Measurements from ENCODE around the gene WARS2.

Gene WARS2

GRCh38 chr1:119011706-119012105 lies 128.7 kb downstream of the WARS2 start:
- H3K4me3 ChIP-seq (ENCODE audit: insufficient read depth, low read depth, low read length): no peak overlapping the region
- 95% methylated on average over 3 of the region's 3 CpGs for WGBS, 2 experiments
- H3K36me3 ChIP-seq (ENCODE audit: control insufficient read depth, insufficient read depth, low read length): no peaks in the 10 kb centered on the region
- H3K27ac ChIP-seq (ENCODE audit: insufficient read depth, low read depth, low read length, poor library complexity, severe bottlenecking): no peak overlapping the region
- no peaks in the 10 kb centered on the region for H3K9me3 ChIP-seq (ENCODE audit: control insufficient read depth, low read length)
- peaks cover 5% of the 10 kb centered on the region for H3K4me1 ChIP-seq (ENCODE audit: control insufficient read depth, insufficient read depth, low read length)
- H3K27me3 ChIP-seq (ENCODE audit: control insufficient read depth, insufficient read depth, low read length, poor library complexity, severe bottlenecking): peaks cover 29% of the 10 kb centered on the region

GRCh38 chr1:119011116-119011515 lies 129.3 kb downstream of the WARS2 start:
- Histone ChIP-seq H3K9me3 (ENCODE audit: control insufficient read depth, low read length) (no peaks in the 10 kb centered on the region), H3K36me3 (ENCODE audit: control insufficient read depth, insufficient read depth, low read length) (no peaks in the 10 kb centered on the region), H3K27me3 (ENCODE audit: control insufficient read depth, insufficient read depth, low read length, poor library complexity, severe bottlenecking) (peaks cover 35% of the 10 kb centered on the region), H3K4me1 (ENCODE audit: control insufficient read depth, insufficient read depth, low read length) (peaks cover 5% of the 10 kb centered on the region), H3K4me3 (ENCODE audit: insufficient read depth, low read depth, low read length) (no peak overlapping the region), H3K27ac (ENCODE audit: insufficient read depth, low read depth, low read length, poor library complexity, severe bottlenecking) (no peak overlapping the region)
- WGBS, 2 experiments: 95 to 100% methylated on average over 2 of the region's 2 CpGs

GRCh38 chr1:119010201-119010600 lies 130.3 kb downstream of the WARS2 start:
- Histone ChIP-seq H3K27ac (ENCODE audit: insufficient read depth, low read depth, low read length, poor library complexity, severe bottlenecking) (no peak overlapping the region), H3K9me3 (ENCODE audit: control insufficient read depth, low read length) (no peaks in the 10 kb centered on the region), H3K4me1 (ENCODE audit: control insufficient read depth, insufficient read depth, low read length) (peaks cover 5% of the 10 kb centered on the region), H3K4me3 (ENCODE audit: insufficient read depth, low read depth, low read length) (no peak overlapping the region), H3K36me3 (ENCODE audit: control insufficient read depth, insufficient read depth, low read length) (no peaks in the 10 kb centered on the region), H3K27me3 (ENCODE audit: control insufficient read depth, insufficient read depth, low read length, poor library complexity, severe bottlenecking) (peaks cover 44% of the 10 kb centered on the region)
- 83 to 95% methylated on average over 1 of the region's 1 CpG for WGBS, 2 experiments

GRCh38 chr1:119009312-119009655 lies 131.2 kb downstream of the WARS2 start:
- peaks cover 53% of the 10 kb centered on the region for H3K27me3 ChIP-seq (ENCODE audit: control insufficient read depth, insufficient read depth, low read length, poor library complexity, severe bottlenecking)
- WGBS, 2 experiments: 21 to 26% methylated on average over 2 of the region's 2 CpGs
- no peak overlapping the region for H3K4me3 ChIP-seq (ENCODE audit: insufficient read depth, low read depth, low read length)
- no peaks in the 10 kb centered on the region for H3K9me3 ChIP-seq (ENCODE audit: control insufficient read depth, low read length)
- H3K36me3 ChIP-seq (ENCODE audit: control insufficient read depth, insufficient read depth, low read length): no peaks in the 10 kb centered on the region
- H3K4me1 ChIP-seq (ENCODE audit: control insufficient read depth, insufficient read depth, low read length): peaks cover 5% of the 10 kb centered on the region
- no peak overlapping the region for H3K27ac ChIP-seq (ENCODE audit: insufficient read depth, low read depth, low read length, poor library complexity, severe bottlenecking)

- 35 to 37% methylated on average over 22 of the region's 22 CpGs for WGBS, 2 experiments
- Histone ChIP-seq H3K27ac (ENCODE audit: insufficient read depth, low read depth, low read length, poor library complexity, severe bottlenecking) (no peak overlapping the region), H3K9me3 (ENCODE audit: control insufficient read depth, low read length) (no peaks in the 10 kb centered on the region)
Measured at GRCh38 chr1:119008483-119009311, 131.8 kb downstream of the WARS2 start.

GRCh38 chr1:119007670-119008482 lies 132.6 kb downstream of the WARS2 start:
- no peak overlapping the region for H3K27ac ChIP-seq (ENCODE audit: insufficient read depth, low read depth, low read length, poor library complexity, severe bottlenecking)
- H3K9me3 ChIP-seq (ENCODE audit: control insufficient read depth, low read length): no peaks in the 10 kb centered on the region
- H3K36me3 ChIP-seq (ENCODE audit: control insufficient read depth, insufficient read depth, low read length): no peaks in the 10 kb centered on the region
- WGBS, 2 experiments: 47 to 50% methylated on average over 61 of the region's 61 CpGs
- H3K27me3 ChIP-seq (ENCODE audit: control insufficient read depth, insufficient read depth, low read length, poor library complexity, severe bottlenecking): peaks cover 67% of the 10 kb centered on the region
- H3K4me3 ChIP-seq (ENCODE audit: insufficient read depth, low read depth, low read length): peak overlapping the region; percentile 14
- peaks cover 5% of the 10 kb centered on the region for H3K4me1 ChIP-seq (ENCODE audit: control insufficient read depth, insufficient read depth, low read length)

More at GRCh38 chr1:119008483-119009311, 131.8 kb downstream of the WARS2 start:
- Histone ChIP-seq H3K4me3 (ENCODE audit: insufficient read depth, low read depth, low read length) (peak overlapping the region; percentile 14), H3K36me3 (ENCODE audit: control insufficient read depth, insufficient read depth, low read length) (no peaks in the 10 kb centered on the region), H3K4me1 (ENCODE audit: control insufficient read depth, insufficient read depth, low read length) (peaks cover 5% of the 10 kb centered on the region), H3K27me3 (ENCODE audit: control insufficient read depth, insufficient read depth, low read length, poor library complexity, severe bottlenecking) (peaks cover 59% of the 10 kb centered on the region)

GRCh38 chr1:119007339-119007669 lies 133.1 kb downstream of the WARS2 start:
- H3K27me3 ChIP-seq (ENCODE audit: control insufficient read depth, insufficient read depth, low read length, poor library complexity, severe bottlenecking): peaks cover 73% of the 10 kb centered on the region
- no peaks in the 10 kb centered on the region for H3K9me3 ChIP-seq (ENCODE audit: control insufficient read depth, low read length)
- H3K36me3 ChIP-seq (ENCODE audit: control insufficient read depth, insufficient read depth, low read length): no peaks in the 10 kb centered on the region
- no peak overlapping the region for H3K27ac ChIP-seq (ENCODE audit: insufficient read depth, low read depth, low read length, poor library complexity, severe bottlenecking)
- no peak overlapping the region for H3K4me3 ChIP-seq (ENCODE audit: insufficient read depth, low read depth, low read length)
- 43 to 49% methylated on average over 22 of the region's 22 CpGs for WGBS, 2 experiments
- peaks cover 5% of the 10 kb centered on the region for H3K4me1 ChIP-seq (ENCODE audit: control insufficient read depth, insufficient read depth, low read length)

GRCh38 chr1:119006406-119007279 lies 133.8 kb downstream of the WARS2 start:
- no peak overlapping the region for H3K4me3 ChIP-seq (ENCODE audit: insufficient read depth, low read depth, low read length)

GRCh38 chr1:119005724-119006405 lies 134.6 kb downstream of the WARS2 start:
- Histone ChIP-seq H3K36me3 (ENCODE audit: control insufficient read depth, insufficient read depth, low read length) (no peaks in the 10 kb centered on the region), H3K4me3 (ENCODE audit: insufficient read depth, low read depth, low read length) (no peak overlapping the region)
- 55% methylated on average over 17 of the region's 17 CpGs for WGBS, 2 experiments

More at GRCh38 chr1:119006406-119007279, 133.8 kb downstream of the WARS2 start:
- Histone ChIP-seq H3K4me1 (ENCODE audit: control insufficient read depth, insufficient read depth, low read length) (peaks cover 5% of the 10 kb centered on the region), H3K36me3 (ENCODE audit: control insufficient read depth, insufficient read depth, low read length) (no peaks in the 10 kb centered on the region), H3K27ac (ENCODE audit: insufficient read depth, low read depth, low read length, poor library complexity, severe bottlenecking) (no peak overlapping the region), H3K27me3 (ENCODE audit: control insufficient read depth, insufficient read depth, low read length, poor library complexity, severe bottlenecking) (peaks cover 80% of the 10 kb centered on the region), H3K9me3 (ENCODE audit: control insufficient read depth, low read length) (no peaks in the 10 kb centered on the region)
- WGBS, 2 experiments: 45 to 50% methylated on average over 81 of the region's 81 CpGs

More at GRCh38 chr1:119005724-119006405, 134.6 kb downstream of the WARS2 start:
- Histone ChIP-seq H3K27ac (ENCODE audit: insufficient read depth, low read depth, low read length, poor library complexity, severe bottlenecking) (no peak overlapping the region), H3K27me3 (ENCODE audit: control insufficient read depth, insufficient read depth, low read length, poor library complexity, severe bottlenecking) (peaks cover 88% of the 10 kb centered on the region), H3K4me1 (ENCODE audit: control insufficient read depth, insufficient read depth, low read length) (peaks cover 5% of the 10 kb centered on the region), H3K9me3 (ENCODE audit: control insufficient read depth, low read length) (no peaks in the 10 kb centered on the region)
